K562 (cell line): ENCODE measurements around the gene RNF41. TPM values are rescaled to one million over a fixed set of nuclear protein-coding genes. Genes with fewer than 3 reads are reported as not detected.
A peak's percentile ranks its signal among the peaks of the same experiment; 100 is the strongest.

Source experiments
- ATF3 ChIP-seq, 2 experiments: fragments of 450-650 bp in 1 of 2; sonication (generic) in 1 of 2; formaldehyde crosslinking in 1 of 2; IDR thresholded peaks in 1 of 2; conservative IDR thresholded peaks in 1 of 2; 2 replicates each; pipeline versions ENCODE4 v1.6.1 to v1.8.1; 2016 to 2023; ENCODE audit warnings: mild to moderate bottlenecking in 2 of 2, moderate library complexity in 2 of 2, inconsistent platforms in 1 of 2, missing genetic modification reagents in 1 of 2
- CEBPG ChIP-seq, 3 experiments: fragments of 200-800 bp in 1 of 3; sonication (Bioruptor generic) in 1 of 3; sonication (generic) in 1 of 3; formaldehyde crosslinking in 1 of 3; IDR thresholded peaks in 2 of 3; conservative IDR thresholded peaks in 1 of 3; 2 replicates each; pipeline versions ENCODE4 v1.6.1 to v1.8.0; 2016 to 2022; ENCODE audit warnings: missing compliant biosample characterization in 2 of 3, missing genetic modification characterization in 2 of 3, mild to moderate bottlenecking in 1 of 3, missing genetic modification reagents in 1 of 3
- FOXK1 ChIP-seq: sonication (generic); formaldehyde crosslinking; IDR thresholded peaks from 2 replicates; pipeline ENCODE4 v1.8.0; 2022; ENCODE audit warnings: missing genetic modification reagents, mild to moderate bottlenecking, borderline replicate concordance
- HNRNPK ChIP-seq: fragments of 200-400 bp; formaldehyde crosslinking; IDR thresholded peaks from one replicate; pipeline ENCODE4 v1.6.1; 2018; ENCODE audit warnings: mild to moderate bottlenecking, low read depth, low read length; ENCODE audit not compliant: poor library complexity, severe bottlenecking
- HNRNPUL1 ChIP-seq: fragments of 200-400 bp; formaldehyde crosslinking; IDR thresholded peaks from 2 replicates; pipeline ENCODE4 v1.6.1; 2017; ENCODE audit warnings: low read length
- KDM1A ChIP-seq, 2 experiments: fragments of 450-650 bp; IDR thresholded peaks; 2 replicates each; pipeline ENCODE4 v1.6.1; 2016; ENCODE audit warnings: mild to moderate bottlenecking in 2 of 2
- NKRF ChIP-seq: fragments of 450-650 bp; IDR thresholded peaks from 2 replicates; pipeline ENCODE4 v1.6.1; 2016; ENCODE audit warnings: borderline replicate concordance
- NR3C1 ChIP-seq: sonication (generic); formaldehyde crosslinking; IDR thresholded peaks from 2 replicates; pipeline ENCODE4 v1.8.1; 2022; ENCODE audit warnings: missing genetic modification reagents
- PATZ1 ChIP-seq: fragments of 250-450 bp; sonication (Bioruptor Pico); IDR thresholded peaks from 2 replicates; pipeline ENCODE4 v1.5.0; 2020; ENCODE audit warnings: mild to moderate bottlenecking, borderline replicate concordance
- TEAD4 ChIP-seq, 2 experiments: sonication (generic) in 1 of 2; formaldehyde crosslinking in 1 of 2; IDR thresholded peaks; 2 replicates each; pipeline versions ENCODE4 v1.6.1 to v1.8.0; 2012 to 2022; ENCODE audit warnings: borderline replicate concordance in 1 of 2, inconsistent platforms in 1 of 2, low read length in 1 of 2, mild to moderate bottlenecking in 1 of 2, missing genetic modification reagents in 1 of 2
- ZBTB8A ChIP-seq: fragments of 450-650 bp; IDR thresholded peaks from 2 replicates; pipeline ENCODE4 v1.6.1; 2018; ENCODE audit warnings: mild to moderate bottlenecking, moderate library complexity; ENCODE audit not compliant: partially characterized antibody
- ZNF408 ChIP-seq: fragments of 250-450 bp; sonication (Bioruptor Pico); IDR thresholded peaks from 2 replicates; pipeline ENCODE4 v1.4.0; 2020; ENCODE audit warnings: low read depth, mild to moderate bottlenecking, moderate library complexity
- polyA plus RNA-seq, 8 experiments: library from polyadenylated mRNA; depleted of rRNA in 4 of 8; stranded (reverse) in 5 of 8; unstranded in 3 of 8; fragments of >200 nt; fragmentation: Nextera tagmentation in 2 of 8; fragmentation: Illumina TruSeq in 1 of 8; extraction: Ambion mirVana in 2 of 8; extraction: Trizol in 1 of 8; gene quantifications; 2 replicates each; pipeline versions ENCODE4 v1.2.1 to v1.2.3, GENCODE V29; 2011 to 2014; ENCODE audit warnings: inconsistent platforms in 1 of 8, missing spikeins in 1 of 8
- total RNA-seq, 7 experiments: library from RNA; depleted of rRNA in 6 of 7; stranded (reverse); fragments of >200 nt in 6 of 7; fragmentation: Illumina TruSeq in 2 of 7; extraction: Trizol in 2 of 7; gene quantifications; 2 replicates each; pipeline versions ENCODE4 v1.2.1 to v1.2.3, GENCODE V29; 2011 to 2021; ENCODE audit warnings: low replicate concordance in 1 of 7
- TF ChIP-seq, protein P1 (sequence below): sonication (generic); formaldehyde crosslinking; IDR thresholded peaks from 2 replicates; pipeline ENCODE4 v1.8.1; 2023; ENCODE audit warnings: mild to moderate bottlenecking, missing genetic modification reagents

RNF41 gene
- total and polyA plus RNA-seq, 9 of the 15 experiments (the other 6 are each of a cell fraction or from before 2014, with no cell fraction given), result 28.2 to 46.8 (median 33.8) TPM

- TF ChIP-seq ZNF408 (CRISPR knock-in tag) (no peak), TEAD4 (IDR thresholded peaks at IDR 0.05; ENCODE audit: low read length) (peak; percentile 38; the same call in 1 of the 2 replicates), TEAD4 (CRISPR knock-in tag; IDR thresholded peaks at IDR 0.05; ENCODE audit: borderline replicate concordance) (no peak), ZBTB8A (no peak), NR3C1 (no peak), HNRNPK (peak; percentile 54), ATF3 (IDR thresholded peaks at IDR 0.05) (no peak), ATF3 (CRISPR knock-in tag; conservative IDR thresholded peaks at IDR 0.05) (peak; percentile 78; the same call in 1 of the 2 replicates), FOXK1 (no peak), PATZ1 (CRISPR knock-in tag) (no peak), NKRF (no peak; the same call in 1 of the 2 replicates), HNRNPUL1 (no peak), KDM1A (IDR thresholded peaks at IDR 0.05) (no peak), CEBPG (CRISPR knock-in tag; IDR thresholded peaks at IDR 0.05) (no peak), CEBPG (tag; conservative IDR thresholded peaks at IDR 0.05 in 1 of 2, IDR thresholded peaks at IDR 0.05 in 1 of 2) (no peak)
- TF ChIP-seq, protein P1, sequence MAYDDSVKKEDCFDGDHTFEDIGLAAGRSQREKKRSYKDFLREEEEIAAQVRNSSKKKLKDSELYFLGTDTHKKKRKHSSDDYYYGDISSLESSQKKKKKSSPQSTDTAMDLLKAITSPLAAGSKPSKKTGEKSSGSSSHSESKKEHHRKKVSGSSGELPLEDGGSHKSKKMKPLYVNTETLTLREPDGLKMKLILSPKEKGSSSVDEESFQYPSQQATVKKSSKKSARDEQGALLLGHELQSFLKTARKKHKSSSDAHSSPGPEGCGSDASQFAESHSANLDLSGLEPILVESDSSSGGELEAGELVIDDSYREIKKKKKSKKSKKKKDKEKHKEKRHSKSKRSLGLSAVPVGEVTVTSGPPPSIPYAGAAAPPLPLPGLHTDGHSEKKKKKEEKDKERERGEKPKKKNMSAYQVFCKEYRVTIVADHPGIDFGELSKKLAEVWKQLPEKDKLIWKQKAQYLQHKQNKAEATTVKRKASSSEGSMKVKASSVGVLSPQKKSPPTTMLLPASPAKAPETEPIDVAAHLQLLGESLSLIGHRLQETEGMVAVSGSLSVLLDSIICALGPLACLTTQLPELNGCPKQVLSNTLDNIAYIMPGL (CRISPR knock-in tag), result peak; percentile 78
Observed at GRCh38 chr12:56224102-56224701, 2.5 kb upstream of the RNF41 start, which contains the start of gene NABP2 (continued).
